IPS-15b (cell line): ENCODE data around the gene LIX1L.

Source experiments
- H3K27me3 ChIP-seq: one replicate; pipeline ENCODE4 v1.6.1; 2013; ENCODE audit warnings: low read length; ENCODE audit not compliant: control insufficient read depth, insufficient read depth
- H3K36me3 ChIP-seq: one replicate; pipeline ENCODE4 v1.6.1; 2013; ENCODE audit warnings: low read length; ENCODE audit not compliant: control insufficient read depth, insufficient read depth
- H3K4me1 ChIP-seq: one replicate; pipeline ENCODE4 v1.6.1; 2013; ENCODE audit warnings: mild to moderate bottlenecking, low read length; ENCODE audit not compliant: control insufficient read depth, insufficient read depth
- H3K4me3 ChIP-seq: one replicate; pipeline ENCODE4 v1.5.1; 2013; ENCODE audit warnings: low read depth, low read length
- H3K9ac ChIP-seq: one replicate; pipeline ENCODE4 v1.6.1; 2013; ENCODE audit warnings: low read depth, mild to moderate bottlenecking, low read length
- H3K9me3 ChIP-seq: one replicate; pipeline ENCODE4 v1.6.1; 2013; ENCODE audit warnings: mild to moderate bottlenecking, low read length; ENCODE audit not compliant: control insufficient read depth, insufficient read depth

LIX1L gene

DNA sequence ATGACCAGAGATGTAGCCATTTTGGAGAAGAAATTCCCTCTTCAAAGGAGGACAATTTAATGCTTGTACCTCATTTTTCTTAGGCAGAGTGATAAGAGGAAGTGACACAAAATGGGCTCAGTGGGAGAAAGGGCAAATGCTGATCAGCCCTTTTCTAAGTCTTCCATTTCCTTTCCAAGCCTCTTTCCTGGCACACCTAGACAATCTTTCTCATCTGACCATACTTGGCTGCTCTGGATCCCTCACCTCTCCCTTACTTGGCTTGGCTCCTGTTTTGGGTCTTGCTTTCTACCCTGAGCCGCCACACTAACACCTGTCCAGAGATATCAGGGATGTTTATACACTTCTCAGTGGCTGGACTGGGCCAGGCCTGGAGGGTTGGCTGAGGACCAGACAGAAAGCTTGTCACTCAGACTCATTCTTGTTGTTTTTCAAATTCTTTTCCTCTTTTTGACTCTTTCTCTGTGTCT is 25.4 kb upstream of the LIX1L start:
- no peaks in the 10 kb centered on the region for H3K27me3 ChIP-seq
- no peaks in the 10 kb centered on the region for H3K36me3 ChIP-seq
- peaks cover 18% of the 10 kb centered on the region for H3K4me1 ChIP-seq
- H3K9ac ChIP-seq, result no peak overlapping the region
- H3K9me3 ChIP-seq, result no peaks in the 10 kb centered on the region
- H3K4me3 ChIP-seq, result no peak overlapping the region

DNA sequence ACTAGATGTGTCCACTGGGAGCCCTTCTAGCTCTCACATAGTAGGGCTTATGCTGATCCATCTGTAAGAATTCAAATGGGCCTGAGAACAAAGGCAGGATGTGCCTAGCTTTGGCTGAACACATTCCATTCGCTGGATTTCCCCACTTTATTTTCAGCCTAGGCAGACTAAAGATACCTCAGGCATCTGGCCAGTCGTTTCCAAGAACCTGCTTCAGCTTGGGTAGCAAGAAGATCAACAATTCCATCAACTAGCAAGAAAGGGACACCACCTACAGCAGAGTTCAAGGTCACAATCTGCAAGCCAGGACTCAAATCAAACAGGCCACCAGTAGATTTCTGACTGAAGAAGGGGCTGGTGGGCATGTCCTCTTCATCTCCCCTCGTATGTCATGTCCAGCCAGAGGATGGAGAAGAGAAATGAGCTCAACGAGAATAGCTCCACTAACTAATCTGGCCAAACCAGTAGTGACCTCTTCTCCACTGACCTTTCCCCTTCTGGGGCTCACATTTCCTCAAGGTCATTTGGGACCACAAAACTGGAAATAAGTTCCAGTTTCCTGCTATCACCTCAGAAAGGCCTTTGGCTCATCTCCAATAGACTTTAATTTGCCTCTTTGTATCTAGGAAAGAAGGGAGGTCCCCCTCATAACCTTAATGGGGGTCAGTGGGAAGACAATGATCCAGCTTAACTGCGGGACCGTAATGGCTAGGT is 24.4 kb upstream of the LIX1L start:
- Histone ChIP-seq H3K36me3 (no peaks in the 10 kb centered on the region), H3K27me3 (no peaks in the 10 kb centered on the region), H3K4me3 (no peak overlapping the region), H3K4me1 (peaks cover 23% of the 10 kb centered on the region), H3K9me3 (no peaks in the 10 kb centered on the region), H3K9ac (no peak overlapping the region)

DNA sequence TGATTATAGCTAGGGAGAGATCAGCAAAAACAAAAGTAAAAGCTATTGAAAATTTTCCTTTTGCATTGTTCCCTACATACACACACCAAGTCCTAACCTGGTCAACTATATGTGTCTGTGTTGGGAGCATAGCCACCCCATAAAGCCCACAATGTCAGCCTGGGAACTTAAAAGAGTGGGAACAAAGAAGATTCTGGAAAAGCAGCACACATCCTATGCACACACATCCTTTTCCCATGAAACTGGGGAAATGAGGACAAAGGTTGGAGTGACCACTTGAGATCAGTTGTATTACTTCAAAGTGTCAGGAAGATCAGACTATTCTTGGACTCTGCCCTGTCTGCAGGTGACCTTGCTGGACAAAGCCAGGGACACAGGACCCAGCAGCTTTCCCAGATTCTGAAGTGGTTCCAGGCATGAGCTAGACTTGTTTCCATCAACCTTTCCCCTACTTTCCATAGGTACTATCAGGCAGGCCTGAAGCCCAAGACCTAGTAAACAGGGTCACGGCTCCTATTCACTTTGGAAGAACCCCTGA is 22.7 kb upstream of the LIX1L start:
- Histone ChIP-seq H3K4me1 (peaks cover 23% of the 10 kb centered on the region), H3K4me3 (no peak overlapping the region), H3K9ac (no peak overlapping the region), H3K27me3 (no peaks in the 10 kb centered on the region), H3K9me3 (no peaks in the 10 kb centered on the region), H3K36me3 (no peaks in the 10 kb centered on the region)

DNA sequence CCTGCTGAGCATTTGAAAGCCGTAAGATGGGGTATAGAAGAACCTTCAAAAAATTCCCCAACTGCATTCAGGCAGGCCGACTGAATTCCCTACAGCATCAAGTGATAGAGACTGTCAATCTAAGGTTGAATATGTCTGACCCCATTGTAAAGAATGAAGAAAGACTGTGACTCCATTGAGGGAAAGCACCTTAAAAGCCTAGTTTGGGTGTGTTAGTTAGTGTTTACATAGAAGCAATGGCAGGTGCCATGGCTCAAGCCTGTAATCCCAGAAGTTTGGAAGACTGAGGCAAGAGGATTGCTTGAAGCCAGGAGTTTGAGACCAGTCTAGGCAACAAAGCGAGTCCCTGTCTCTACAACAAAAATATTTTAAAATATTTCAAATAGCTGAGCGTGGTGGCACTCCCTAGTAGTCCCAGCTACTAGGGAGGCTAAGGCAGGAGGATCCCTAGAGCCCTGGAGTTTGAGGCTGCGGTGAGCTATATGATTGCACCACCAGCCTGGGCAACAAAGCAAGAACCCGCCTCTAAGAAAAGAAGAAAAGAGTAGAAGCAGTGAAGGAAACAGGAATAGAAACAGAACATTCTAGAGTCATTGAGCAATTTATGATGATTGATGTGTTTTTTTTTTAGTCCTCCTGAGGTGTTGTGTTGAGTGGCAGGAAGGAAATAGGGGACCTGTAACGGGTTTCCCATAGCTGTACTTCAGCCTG is 22.1 kb upstream of the LIX1L start:
- Histone ChIP-seq H3K36me3 (no peaks in the 10 kb centered on the region), H3K9me3 (no peaks in the 10 kb centered on the region), H3K4me3 (no peak overlapping the region), H3K27me3 (no peaks in the 10 kb centered on the region), H3K4me1 (peaks cover 23% of the 10 kb centered on the region), H3K9ac (no peak overlapping the region)

DNA sequence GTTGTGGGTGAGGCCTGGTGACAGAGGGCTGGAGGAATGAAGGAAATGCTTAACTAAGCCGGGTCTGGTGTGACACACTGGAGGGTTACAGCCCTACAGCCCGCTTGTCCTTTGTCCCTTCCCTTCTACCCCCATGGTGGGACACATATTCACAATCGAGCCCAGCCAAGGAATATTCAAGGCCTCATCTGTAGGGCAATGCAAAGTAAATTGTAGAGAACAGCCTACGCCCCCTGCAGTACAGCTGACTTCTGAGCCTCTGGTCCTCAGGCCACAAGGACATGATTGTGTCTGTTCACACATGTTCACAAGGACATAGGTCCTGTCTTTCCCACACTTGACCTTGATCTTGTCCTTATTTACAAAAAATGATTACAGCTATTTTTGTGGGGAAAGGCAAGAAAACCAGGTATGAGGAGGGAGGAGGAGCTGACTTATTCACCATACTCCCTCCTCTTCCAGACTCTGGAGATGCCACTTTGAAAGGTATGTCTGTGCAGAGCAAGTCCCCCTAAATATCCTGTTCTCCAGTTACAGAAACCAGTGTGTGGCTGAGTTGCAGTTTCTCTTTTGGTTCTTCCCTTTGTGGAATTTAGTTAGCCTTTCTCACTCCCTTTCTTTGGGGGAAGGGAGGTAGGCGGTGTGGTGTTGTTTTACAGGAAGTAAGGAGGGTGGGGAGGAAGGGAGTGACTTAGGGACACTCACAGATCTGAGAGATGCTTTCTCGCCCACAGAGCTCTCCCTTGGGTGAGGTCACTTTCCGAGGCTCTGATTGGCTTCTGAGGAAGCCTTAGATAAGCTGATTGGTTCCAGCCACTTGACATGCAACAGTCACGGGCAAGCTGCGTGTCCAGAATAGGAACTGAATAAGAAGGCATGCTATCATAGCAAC is 21.3 kb upstream of the LIX1L start:
- H3K4me3 ChIP-seq, result peak overlapping the region; percentile 34
- H3K27me3 ChIP-seq, result no peaks in the 10 kb centered on the region
- peaks cover 23% of the 10 kb centered on the region for H3K4me1 ChIP-seq
- no peaks in the 10 kb centered on the region for H3K36me3 ChIP-seq
- no peaks in the 10 kb centered on the region for H3K9me3 ChIP-seq
- H3K9ac ChIP-seq, result peak overlapping the region; percentile 17

DNA sequence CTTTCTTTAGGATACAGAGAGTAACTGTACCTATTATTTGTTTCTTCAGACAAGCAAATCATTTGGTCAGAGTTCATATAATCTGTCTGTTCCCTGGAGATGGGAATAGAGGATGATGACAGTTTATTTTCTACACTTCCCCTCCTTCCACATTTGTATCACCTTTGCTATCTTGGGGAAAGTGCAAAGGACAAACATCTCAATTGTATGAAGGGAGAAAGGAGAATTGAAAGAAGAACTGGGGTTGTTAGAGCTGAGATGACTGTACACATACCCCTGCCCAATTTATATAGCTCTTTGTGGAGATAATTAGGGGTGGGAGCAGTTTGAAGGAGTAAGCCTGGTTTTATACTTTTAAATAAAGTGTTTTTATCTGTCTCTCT is 20.6 kb upstream of the LIX1L start:
- H3K4me3 ChIP-seq, result no peak overlapping the region
- peaks cover 23% of the 10 kb centered on the region for H3K4me1 ChIP-seq
- H3K27me3 ChIP-seq, result no peaks in the 10 kb centered on the region
- no peaks in the 10 kb centered on the region for H3K36me3 ChIP-seq
- H3K9ac ChIP-seq, result no peak overlapping the region
- H3K9me3 ChIP-seq, result no peaks in the 10 kb centered on the region

DNA sequence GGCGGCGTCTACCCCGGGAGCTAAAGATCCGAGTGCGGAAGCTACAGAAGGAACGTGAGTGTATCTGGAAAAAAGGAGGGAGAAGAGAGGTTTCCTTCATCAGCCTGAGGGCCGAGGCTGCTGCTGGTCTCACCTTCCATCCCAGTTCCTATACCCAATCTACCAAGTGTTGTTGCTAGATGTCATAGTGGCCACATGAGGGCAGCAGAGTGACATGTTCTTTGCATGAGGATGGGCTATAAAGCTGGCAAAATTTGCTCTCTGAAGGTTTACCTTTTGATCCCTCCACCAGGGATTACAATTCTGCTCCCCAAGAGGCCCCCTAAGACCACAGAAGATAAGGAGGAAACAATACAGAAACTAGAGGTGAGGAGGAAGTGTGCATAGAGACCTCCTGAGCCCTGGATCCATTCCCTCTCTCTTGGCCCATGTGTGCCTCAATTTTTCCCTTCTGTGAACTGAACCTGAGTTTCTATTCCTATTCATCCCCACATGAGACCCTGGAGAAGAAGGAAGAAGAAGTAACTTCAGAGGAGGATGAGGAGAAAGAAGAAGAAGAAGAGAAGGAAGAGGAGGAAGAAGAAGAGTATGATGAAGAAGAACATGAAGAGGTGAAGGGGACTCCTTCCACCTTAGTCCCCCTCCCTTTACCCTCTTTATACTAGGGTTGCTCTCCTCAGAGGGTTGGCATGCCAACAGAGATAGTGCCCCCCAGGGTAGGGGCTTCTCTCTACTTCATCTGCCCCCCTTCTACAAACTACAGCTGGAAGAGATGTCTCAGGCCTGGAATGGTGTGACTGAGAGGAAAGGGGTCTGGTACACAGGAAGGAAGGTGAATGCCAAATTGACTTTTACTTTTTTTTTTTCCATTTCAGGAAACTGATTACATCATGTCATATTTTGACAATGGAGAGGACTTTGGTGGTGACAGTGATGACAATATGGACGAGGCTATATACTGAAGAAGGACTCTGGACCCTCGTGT is 20.0 kb upstream of the LIX1L start:
- no peak overlapping the region for H3K9ac ChIP-seq
- H3K36me3 ChIP-seq, result no peaks in the 10 kb centered on the region
- no peaks in the 10 kb centered on the region for H3K27me3 ChIP-seq
- peak overlapping the region; percentile 6 for H3K4me3 ChIP-seq
- H3K4me1 ChIP-seq, result peaks cover 23% of the 10 kb centered on the region
- H3K9me3 ChIP-seq, result no peaks in the 10 kb centered on the region

DNA sequence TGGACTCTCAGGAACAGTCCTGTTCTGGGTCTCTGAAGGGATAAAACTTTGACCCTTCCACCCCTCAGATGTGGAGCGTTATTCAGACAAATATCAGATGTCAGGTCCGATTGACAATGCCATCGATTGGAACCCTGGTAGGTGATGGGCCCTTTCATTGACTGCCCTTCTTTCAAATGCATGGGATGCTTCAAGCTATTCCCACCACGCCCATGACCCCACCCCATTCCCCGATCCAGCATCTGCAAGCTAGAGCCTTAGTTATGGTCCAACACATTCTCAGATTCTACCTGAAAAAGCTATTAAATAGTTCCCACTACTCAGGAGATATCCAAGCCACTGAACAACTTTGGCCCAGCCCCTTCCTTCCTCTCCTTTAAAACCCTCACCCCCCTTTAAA is 19.2 kb upstream of the LIX1L start:
- Histone ChIP-seq H3K4me1 (peaks cover 23% of the 10 kb centered on the region), H3K27me3 (no peaks in the 10 kb centered on the region), H3K36me3 (no peaks in the 10 kb centered on the region), H3K4me3 (peak overlapping the region; percentile 6), H3K9me3 (no peaks in the 10 kb centered on the region), H3K9ac (no peak overlapping the region)

DNA sequence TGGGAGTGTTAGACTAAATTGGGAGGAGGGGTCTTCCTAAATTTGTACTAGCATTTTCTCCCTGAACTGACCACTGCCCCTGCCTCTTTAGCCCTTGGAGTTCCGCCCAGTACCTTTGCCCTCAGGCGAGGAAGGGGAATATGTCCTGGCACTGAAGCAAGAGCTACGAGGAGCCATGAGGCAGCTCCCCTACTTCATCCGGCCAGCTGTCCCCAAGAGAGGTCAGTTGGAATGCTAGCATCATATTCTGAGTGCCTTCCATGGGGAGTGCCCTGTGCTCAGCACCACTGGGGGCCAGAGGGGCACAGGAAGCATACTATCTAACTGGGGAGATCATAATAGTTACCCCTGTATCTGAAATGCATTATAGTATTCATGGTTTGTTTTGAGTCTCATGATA is 17.4 kb upstream of the LIX1L start:
- H3K4me1 ChIP-seq, result peaks cover 21% of the 10 kb centered on the region

DNA sequence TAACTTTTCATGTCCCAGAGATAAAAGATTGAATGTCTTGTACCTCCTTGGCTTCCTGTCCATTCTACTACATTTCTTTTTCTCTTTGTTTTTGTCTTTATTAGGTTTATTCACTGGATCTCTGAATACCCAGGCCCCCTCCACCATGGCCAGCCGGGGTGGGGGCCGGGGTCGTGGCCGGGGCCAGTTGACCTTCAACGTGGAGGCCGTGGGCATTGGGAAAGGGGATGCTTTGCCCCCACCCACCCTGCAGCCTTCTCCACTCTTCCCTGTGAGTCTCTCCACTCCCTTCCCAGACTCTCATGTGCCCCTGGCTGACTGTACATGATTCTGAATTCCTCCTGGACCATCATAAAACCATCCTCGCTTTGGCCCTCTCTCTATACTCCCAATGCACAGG is 16.9 kb upstream of the LIX1L start:
- Histone ChIP-seq H3K4me3 (no peak overlapping the region), H3K27me3 (no peaks in the 10 kb centered on the region), H3K9ac (no peak overlapping the region), H3K9me3 (no peaks in the 10 kb centered on the region), H3K4me1 (peaks cover 19% of the 10 kb centered on the region), H3K36me3 (no peaks in the 10 kb centered on the region)

More for the DNA sequence above, 17.4 kb upstream of the LIX1L start:
- no peak overlapping the region for H3K9ac ChIP-seq
- no peaks in the 10 kb centered on the region for H3K36me3 ChIP-seq
- H3K27me3 ChIP-seq, result no peaks in the 10 kb centered on the region
- no peaks in the 10 kb centered on the region for H3K9me3 ChIP-seq
- no peak overlapping the region for H3K4me3 ChIP-seq
